ENCODE measurements around the gene NSUN7. TPM values are rescaled to one million over a fixed set of nuclear protein-coding genes. Genes with fewer than 3 reads are reported as not detected.

Gene NSUN7
- polyA plus RNA-seq, 1 donor from 2014 or later = 0.51 TPM

- TF ChIP-seq CTCF (IDR thresholded peaks at IDR 0.05; ENCODE audit: poor library complexity, severe bottlenecking) = no peak
Measured at GRCh38 chr4:40722576-40723161, 27.1 kb upstream of the NSUN7 start (continued).

GRCh38 chr4:40723728-40724127 lies 26.0 kb upstream of the NSUN7 start:
- no peak for TF ChIP-seq CTCF (IDR thresholded peaks at IDR 0.05; ENCODE audit: poor library complexity, severe bottlenecking)
- no peak for TF ChIP-seq POLR2AphosphoS5 (IDR thresholded peaks at IDR 0.05)
- TF ChIP-seq MXI1 (conservative IDR thresholded peaks at IDR 0.05; ENCODE audit: poor library complexity, severe bottlenecking) = no peak
- no peak for TF ChIP-seq REST (IDR thresholded peaks at IDR 0.05; ENCODE audit: borderline replicate concordance)
- no peak for TF ChIP-seq TAF1 (IDR thresholded peaks at IDR 0.05; ENCODE audit: low read depth)
- no peak for TF ChIP-seq SMC3 (conservative IDR thresholded peaks at IDR 0.05; ENCODE audit: poor library complexity)
- no peak for TF ChIP-seq EP300 (conservative IDR thresholded peaks at IDR 0.05; ENCODE audit: poor library complexity, severe bottlenecking)
- no peak for TF ChIP-seq EZH2 (IDR thresholded peaks at IDR 0.05; ENCODE audit: borderline replicate concordance, insufficient read depth, low read length, poor library complexity, severe bottlenecking)
- no peak for TF ChIP-seq RAD21 (conservative IDR thresholded peaks at IDR 0.05)
- no peaks in the 10 kb centered on the region for H4K20me1 ChIP-seq (ENCODE audit: insufficient read depth)

More at GRCh38 chr4:40723728-40724127, 26.0 kb upstream of the NSUN7 start:
- no peaks in the 10 kb centered on the region for H3F3A ChIP-seq (ENCODE audit: insufficient read depth, low read length, poor library complexity, severe bottlenecking)
- no peaks in the 10 kb centered on the region for H3K79me2 ChIP-seq (replicated peaks; ENCODE audit: insufficient read depth, low read length)
- no peak overlapping the region for H3K4me3 ChIP-seq (ENCODE audit: low read length)
- H3K4me2 ChIP-seq (ENCODE audit: low read length) = no peak overlapping the region
- no peak overlapping the region for H2AFZ ChIP-seq (ENCODE audit: low read depth, low read length)
- H3K36me3 ChIP-seq (ENCODE audit: insufficient read depth, low read length) = no peaks in the 10 kb centered on the region
- H3K9me2 ChIP-seq (ENCODE audit: insufficient read depth, low read length) = no peaks in the 10 kb centered on the region
- no peaks in the 10 kb centered on the region for H3K9me3 ChIP-seq (ENCODE audit: low read length)
- no peaks in the 10 kb centered on the region for H3K27me3 ChIP-seq (ENCODE audit: insufficient read depth, low read depth, low read length)
- no peak overlapping the region for H3K9ac ChIP-seq (ENCODE audit: low read length)
- no peak overlapping the region for H3K27ac ChIP-seq (ENCODE audit: low read length)

Data from neural cell (in vitro differentiated cells).